A673 (cell line): Measurements from ENCODE around the gene TSPEAR.

Experiments used
- EZH2 ChIP-seq: fragments of 200-600 bp; sonication (generic); IDR thresholded peaks from 2 replicates; pipeline ENCODE4 v1.6.1; 2017; ENCODE audit warnings: borderline replicate concordance, low read depth, mild to moderate bottlenecking, mixed read lengths, antibody characterized with exemption, low read length; ENCODE audit not compliant: poor library complexity, severe bottlenecking
- TF ChIP-seq, protein P1 (sequence below): fragments of 300-800, 200-600 bp; sonication (generic); conservative IDR thresholded peaks from 2 replicates; pipeline ENCODE4 v1.5.1; 2017; ENCODE audit warnings: low read depth, mild to moderate bottlenecking, antibody characterized with exemption, low read length, moderate library complexity, mixed read lengths

GRCh38 chr21:44653656-44654575, 57.5 kb downstream of the TSPEAR start:
- TF ChIP-seq, protein P1, sequence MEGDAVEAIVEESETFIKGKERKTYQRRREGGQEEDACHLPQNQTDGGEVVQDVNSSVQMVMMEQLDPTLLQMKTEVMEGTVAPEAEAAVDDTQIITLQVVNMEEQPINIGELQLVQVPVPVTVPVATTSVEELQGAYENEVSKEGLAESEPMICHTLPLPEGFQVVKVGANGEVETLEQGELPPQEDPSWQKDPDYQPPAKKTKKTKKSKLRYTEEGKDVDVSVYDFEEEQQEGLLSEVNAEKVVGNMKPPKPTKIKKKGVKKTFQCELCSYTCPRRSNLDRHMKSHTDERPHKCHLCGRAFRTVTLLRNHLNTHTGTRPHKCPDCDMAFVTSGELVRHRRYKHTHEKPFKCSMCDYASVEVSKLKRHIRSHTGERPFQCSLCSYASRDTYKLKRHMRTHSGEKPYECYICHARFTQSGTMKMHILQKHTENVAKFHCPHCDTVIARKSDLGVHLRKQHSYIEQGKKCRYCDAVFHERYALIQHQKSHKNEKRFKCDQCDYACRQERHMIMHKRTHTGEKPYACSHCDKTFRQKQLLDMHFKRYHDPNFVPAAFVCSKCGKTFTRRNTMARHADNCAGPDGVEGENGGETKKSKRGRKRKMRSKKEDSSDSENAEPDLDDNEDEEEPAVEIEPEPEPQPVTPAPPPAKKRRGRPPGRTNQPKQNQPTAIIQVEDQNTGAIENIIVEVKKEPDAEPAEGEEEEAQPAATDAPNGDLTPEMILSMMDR, result no peak
- TF ChIP-seq EZH2, result no peak
